Endothelial cell of umbilical vein (primary cell): ENCODE results near the gene ADARB2. TPM values are rescaled to one million over a fixed set of nuclear protein-coding genes. Genes with fewer than 3 reads are reported as not detected.

Source experiments
- BruUV-seq: library from RNA; stranded (reverse); fragments of 400-500 nt; replicated peaks from 2 replicates; lab custom pipeline; 2021; lab: Mats Ljungman, UMichigan
- CTCF ChIA-PET: fragments of 300-600, 350-600 bp; sonication (Branson Sonifier 250); formaldehyde crosslinking; loops from one replicate; lab custom pipeline; 2021; ENCODE audit warnings: antibody characterized with exemption, inconsistent platforms; lab: Charles Lee
- POLR2A ChIA-PET: fragments of 300-600, 350-600 bp; sonication (Branson Sonifier 250); formaldehyde crosslinking; loops from one replicate; lab custom pipeline; 2021; ENCODE audit warnings: antibody characterized with exemption, inconsistent platforms; lab: Charles Lee
- DNase-seq: peaks from one replicate; pipeline ENCODE4 v3.0.0-alpha.2; 2011; ENCODE audit warnings: low read depth, low spot score
- FAIRE-seq: peaks from 2 replicates; lab custom pipeline; 2011; peaks lifted over from hg19 to GRCh38; lab: Jason Lieb, UNC
- H2AFZ ChIP-seq: 2 replicates; pipeline ENCODE4 v1.6.0; 2012; ENCODE audit warnings: low read depth, low read length, control low read depth, inconsistent platforms
- H3K27ac ChIP-seq: 2 replicates; pipeline ENCODE4 v1.5.1; 2011; ENCODE audit warnings: low read depth, mild to moderate bottlenecking, control low read depth, low read length, moderate library complexity; ENCODE audit not compliant: insufficient read depth
- H3K27me3 ChIP-seq, 2 experiments: 2 replicates each; pipeline versions ENCODE4 v1.6.0 to v1.6.1; 2011; ENCODE audit warnings: low read length in 2 of 2, mixed read lengths in 1 of 2; ENCODE audit not compliant: control insufficient read depth in 2 of 2, insufficient read depth in 2 of 2
- H3K36me3 ChIP-seq, 2 experiments: 2 replicates in 1 of 2; 3 replicates in 1 of 2; pipeline ENCODE4 v1.5.1; 2011; ENCODE audit warnings: low read length in 2 of 2, mild to moderate bottlenecking in 1 of 2, moderate library complexity in 1 of 2; ENCODE audit not compliant: control insufficient read depth in 2 of 2, insufficient read depth in 2 of 2; ENCODE audit errors: extremely low read depth in 1 of 2
- H3K4me1 ChIP-seq: 3 replicates; pipeline ENCODE4 v1.5.1; 2011; ENCODE audit warnings: mild to moderate bottlenecking, low read length; ENCODE audit not compliant: control insufficient read depth, insufficient read depth; ENCODE audit errors: extremely low read depth
- H3K4me2 ChIP-seq: 2 replicates; pipeline ENCODE4 v1.6.1; 2011; ENCODE audit warnings: low read length, control low read depth, mixed read lengths; ENCODE audit not compliant: insufficient read depth
- H3K4me3 ChIP-seq, 3 experiments: fragments of 200-600 bp in 1 of 3; sonication (generic), shearing (Covaris generic) in 1 of 3; replicated peaks in 1 of 3; 2 replicates each; pipeline ENCODE4 v1.5.1; 2011 to 2016; ENCODE audit warnings: control low read depth in 3 of 3, low read length in 3 of 3, mild to moderate bottlenecking in 2 of 3, inconsistent platforms in 1 of 3, low read depth in 1 of 3, moderate library complexity in 1 of 3; ENCODE audit not compliant: insufficient read depth in 1 of 3
- H3K79me2 ChIP-seq: 2 replicates; pipeline ENCODE4 v1.6.0; 2012; ENCODE audit warnings: low read length, inconsistent platforms; ENCODE audit not compliant: control insufficient read depth, insufficient read depth
- H3K9ac ChIP-seq: replicated peaks from 2 replicates; pipeline ENCODE3; 2011; ENCODE audit warnings: low read length, control low read depth; ENCODE audit not compliant: insufficient read depth; ENCODE audit errors: extremely low read depth
- H3K9me1 ChIP-seq: replicated peaks from 3 replicates; pipeline ENCODE4 v1.6.0; 2011; ENCODE audit warnings: mild to moderate bottlenecking, low read length; ENCODE audit not compliant: control insufficient read depth, insufficient read depth; ENCODE audit errors: extremely low read depth
- H3K9me3 ChIP-seq: replicated peaks from 2 replicates; pipeline ENCODE4 v1.5.1; 2012; ENCODE audit warnings: low read length, inconsistent platforms; ENCODE audit not compliant: control insufficient read depth, insufficient read depth
- H4K20me1 ChIP-seq: replicated peaks from 2 replicates; pipeline ENCODE3; 2011; ENCODE audit warnings: mild to moderate bottlenecking, low read length; ENCODE audit not compliant: control insufficient read depth, insufficient read depth; ENCODE audit errors: extremely low read depth
- EZH2 ChIP-seq: IDR thresholded peaks from 2 replicates; pipeline ENCODE4 v1.6.1; 2012; ENCODE audit warnings: borderline replicate concordance, low read depth, mild to moderate bottlenecking, moderate library complexity, low read length, inconsistent platforms; ENCODE audit not compliant: severe bottlenecking
- FOS ChIP-seq: IDR thresholded peaks from 2 replicates; pipeline ENCODE4 v1.6.1; 2011; ENCODE audit warnings: mild to moderate bottlenecking, low read length, moderate library complexity, borderline replicate concordance; ENCODE audit not compliant: insufficient read depth
- GATA2 ChIP-seq: IDR thresholded peaks from 2 replicates; pipeline ENCODE4 v1.7.0; 2011; ENCODE audit warnings: low read depth, mild to moderate bottlenecking, moderate library complexity, mixed read lengths, low read length; ENCODE audit not compliant: insufficient read length, insufficient read depth
- JUN ChIP-seq: IDR thresholded peaks from 2 replicates; pipeline ENCODE4 v1.6.1; 2011; ENCODE audit warnings: borderline replicate concordance, low read depth; ENCODE audit not compliant: insufficient read length, insufficient read depth
- MYC ChIP-seq: IDR thresholded peaks from one replicate; pipeline ENCODE4 v1.6.1; 2011; ENCODE audit warnings: mild to moderate bottlenecking, low read depth, low read length
- POLR2AphosphoS5 ChIP-seq: IDR thresholded peaks from 2 replicates; pipeline ENCODE4 v1.6.1; 2012; ENCODE audit warnings: low read depth, mild to moderate bottlenecking, control low read depth, low read length, moderate library complexity; ENCODE audit not compliant: insufficient read depth
- dilution Hi-C: fragments of 300-500 bp; cut with MboI; formaldehyde crosslinking; loops from one replicate; pipeline ENCODE4 v1.15.0; 2019; ENCODE audit warnings: low sequenced_read_pairs; ENCODE audit not compliant: extremely low pct_ligation_motif_present
- intact Hi-C: fragments of 100-400 bp; cut with micrococcal nuclease; formaldehyde crosslinking; loops from one replicate; pipeline ENCODE4 v1.10.0; 2022
- polyA plus RNA-seq, 4 experiments: library from polyadenylated mRNA; depleted of rRNA in 3 of 4; stranded (reverse) in 3 of 4; unstranded in 1 of 4; fragments of >200 nt; gene quantifications; 2 replicates each; pipeline versions ENCODE4 v1.2.1 to v1.2.3, GENCODE V29; 2011 to 2012; ENCODE audit warnings: missing spikeins in 1 of 4
- total RNA-seq: library from RNA; stranded (reverse); gene quantifications from 2 replicates; pipeline ENCODE4 v1.2.3, GENCODE V29; 2021
- TF ChIP-seq, protein P1 (sequence below), 2 donors: IDR thresholded peaks; 1 replicate in 1 of 2; 2 replicates in 1 of 2; pipeline ENCODE4 v1.5.1; 2011; ENCODE audit warnings: low read length in 2 of 2, mild to moderate bottlenecking in 2 of 2, moderate library complexity in 2 of 2, control low read depth in 1 of 2, inconsistent platforms in 1 of 2, low read depth in 1 of 2; ENCODE audit not compliant: insufficient read depth in 1 of 2; ENCODE audit errors: extremely low read depth in 1 of 2

Gene ADARB2
- total and polyA plus RNA-seq, 2 donors (not counting 3 experiments of a cell fraction or from before 2014, with no cell fraction given) = not detected

DNA sequence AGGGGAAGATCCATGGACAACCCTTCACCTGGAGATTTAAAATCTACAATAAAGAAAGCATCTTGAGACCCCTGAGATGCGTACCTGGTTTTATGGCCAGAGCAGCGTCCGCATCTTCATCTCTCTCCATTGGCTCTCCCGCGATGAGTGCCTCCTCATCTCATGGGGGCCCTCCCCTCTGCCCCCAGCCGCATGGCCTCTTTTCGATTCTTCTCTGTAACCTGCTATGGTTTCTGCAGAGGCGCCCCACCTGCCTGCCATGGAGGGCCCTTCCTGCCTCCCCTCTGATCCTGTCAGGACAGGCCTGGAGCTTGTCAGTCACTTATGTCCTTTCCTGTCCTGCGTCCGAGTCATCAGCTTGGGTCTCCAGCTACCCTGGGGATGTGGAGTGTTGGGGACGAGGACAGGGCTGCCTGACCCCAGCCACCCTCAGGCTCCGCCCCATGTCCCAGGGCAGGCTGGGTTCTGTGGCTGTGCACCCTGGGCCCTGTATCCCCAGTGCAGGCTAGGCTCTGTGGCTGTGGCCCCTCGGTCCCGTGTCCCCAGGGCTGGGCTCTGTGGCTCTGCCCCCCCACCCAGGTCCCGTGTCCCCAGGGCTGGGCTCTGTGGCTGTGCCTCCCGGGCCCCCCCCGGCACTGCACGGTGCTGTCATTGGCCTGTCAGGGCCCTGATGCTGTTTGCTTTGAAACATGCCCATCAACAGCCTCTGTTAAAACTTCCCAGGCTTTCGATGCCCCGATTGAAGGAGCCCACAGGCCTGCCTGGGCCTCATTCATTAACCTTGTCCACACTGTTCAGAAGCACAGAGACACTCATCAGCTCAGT, 581.3 kb downstream of the ADARB2 start:
- H3K79me2 ChIP-seq = no peaks in the 10 kb centered on the region
- dilution Hi-C loops (no loop called here), intact Hi-C loops (no loop called here)
- no peaks in the 10 kb centered on the region for H3K9me3 ChIP-seq
- no peak overlapping the region for H3K4me2 ChIP-seq
- ChIA-PET CTCF (no interaction called here), POLR2A (no interaction called here)
- H3K27ac ChIP-seq = no peak overlapping the region
- no peaks in the 10 kb centered on the region for H3K9me1 ChIP-seq
- TF ChIP-seq GATA2 (no peak), POLR2AphosphoS5 (no peak), JUN (no peak), FOS (no peak), EZH2 (no peak), MYC (no peak)
- TF ChIP-seq, protein P1, sequence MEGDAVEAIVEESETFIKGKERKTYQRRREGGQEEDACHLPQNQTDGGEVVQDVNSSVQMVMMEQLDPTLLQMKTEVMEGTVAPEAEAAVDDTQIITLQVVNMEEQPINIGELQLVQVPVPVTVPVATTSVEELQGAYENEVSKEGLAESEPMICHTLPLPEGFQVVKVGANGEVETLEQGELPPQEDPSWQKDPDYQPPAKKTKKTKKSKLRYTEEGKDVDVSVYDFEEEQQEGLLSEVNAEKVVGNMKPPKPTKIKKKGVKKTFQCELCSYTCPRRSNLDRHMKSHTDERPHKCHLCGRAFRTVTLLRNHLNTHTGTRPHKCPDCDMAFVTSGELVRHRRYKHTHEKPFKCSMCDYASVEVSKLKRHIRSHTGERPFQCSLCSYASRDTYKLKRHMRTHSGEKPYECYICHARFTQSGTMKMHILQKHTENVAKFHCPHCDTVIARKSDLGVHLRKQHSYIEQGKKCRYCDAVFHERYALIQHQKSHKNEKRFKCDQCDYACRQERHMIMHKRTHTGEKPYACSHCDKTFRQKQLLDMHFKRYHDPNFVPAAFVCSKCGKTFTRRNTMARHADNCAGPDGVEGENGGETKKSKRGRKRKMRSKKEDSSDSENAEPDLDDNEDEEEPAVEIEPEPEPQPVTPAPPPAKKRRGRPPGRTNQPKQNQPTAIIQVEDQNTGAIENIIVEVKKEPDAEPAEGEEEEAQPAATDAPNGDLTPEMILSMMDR (IDR thresholded peaks at IDR 0.05; ENCODE audit: extremely low read depth in 1 of 2, insufficient read depth in 1 of 2, low read depth in 1 of 2, low read length in 2 of 2) = no peak
- H3K9ac ChIP-seq = no peak overlapping the region
- FAIRE-seq (no peak), DNase-seq (no peak)
- H4K20me1 ChIP-seq = no peaks in the 10 kb centered on the region
- no peak overlapping the region for H3K4me3 ChIP-seq
- no peaks in the 10 kb centered on the region for H3K4me1 ChIP-seq
- H2AFZ ChIP-seq = no peak overlapping the region
- H3K27me3 ChIP-seq = no peaks in the 10 kb centered on the region
- no TSS peak for BruUV-seq
- no peaks in the 10 kb centered on the region for H3K36me3 ChIP-seq
